GM18505 (cell line): Measurements from ENCODE around the gene TXLNA.

ENCODE experiments used
- ATAC-seq: cut with Tn5 transposase; IDR thresholded peaks from one replicate; pipeline ENCODE4 v1.9.1; 2021; ENCODE audit not compliant: unreplicated experiment
- POLR2A ChIP-seq: IDR thresholded peaks from 4 replicates; pipeline ENCODE4 v1.6.1; 2011; ENCODE audit warnings: borderline replicate concordance; ENCODE audit not compliant: insufficient read depth, insufficient read length; ENCODE audit errors: extremely low read depth

Gene TXLNA

GRCh38 chr1:32239337-32239736 is 59.9 kb downstream of the TXLNA start:
- TF ChIP-seq POLR2A: no peak
- ATAC-seq: no peak

GRCh38 chr1:32239790-32240139 is 60.3 kb downstream of the TXLNA start:
- TF ChIP-seq POLR2A: no peak
- no peak for ATAC-seq

- no peak for ATAC-seq
- TF ChIP-seq POLR2A: peak; percentile 20
These were observed 60.9 kb downstream of the TXLNA start for GRCh38 chr1:32240140-32240951.

DNA sequence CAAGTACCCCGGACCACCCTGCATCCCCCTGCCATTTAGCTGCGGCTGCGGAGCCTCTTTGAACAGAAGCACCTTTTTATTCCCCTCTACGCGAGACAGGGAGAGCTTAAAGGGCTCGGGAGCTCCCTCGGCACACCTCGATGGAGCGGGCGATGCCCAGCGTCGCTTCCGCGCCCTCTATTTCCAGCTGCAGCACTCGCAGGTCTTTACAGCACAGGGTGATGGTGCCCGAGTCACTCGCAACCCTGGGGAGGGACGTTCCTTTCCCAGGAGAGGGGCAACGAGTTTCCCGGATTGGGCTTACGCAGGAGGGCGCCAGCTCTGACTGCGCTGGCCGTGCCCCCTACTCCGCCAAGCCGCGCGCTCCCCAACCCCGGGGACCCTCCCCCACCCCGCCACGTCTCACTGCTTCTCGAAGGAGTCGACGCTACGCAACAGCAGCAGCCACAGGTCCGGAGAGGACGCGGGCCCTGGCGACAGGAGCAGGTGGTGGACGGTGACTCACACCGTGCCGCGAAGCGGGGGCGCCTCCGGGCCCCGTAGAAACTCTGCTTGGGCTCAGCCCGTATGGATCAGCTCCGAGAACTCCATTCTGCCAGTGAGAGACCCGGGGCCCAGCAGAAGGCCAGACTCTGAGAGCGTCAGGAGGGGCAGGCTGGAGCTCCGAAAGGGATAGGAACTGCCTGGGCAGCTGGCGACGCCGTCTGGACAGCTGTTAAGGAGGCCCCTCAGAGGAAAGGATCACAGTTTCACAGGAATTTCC is 61.7 kb downstream of the TXLNA start:
- ATAC-seq: no peak
- TF ChIP-seq POLR2A: no peak

- ATAC-seq: no peak
- TF ChIP-seq POLR2A: no peak
These were observed 62.9 kb downstream of the TXLNA start for GRCh38 chr1:32242341-32242851.

DNA sequence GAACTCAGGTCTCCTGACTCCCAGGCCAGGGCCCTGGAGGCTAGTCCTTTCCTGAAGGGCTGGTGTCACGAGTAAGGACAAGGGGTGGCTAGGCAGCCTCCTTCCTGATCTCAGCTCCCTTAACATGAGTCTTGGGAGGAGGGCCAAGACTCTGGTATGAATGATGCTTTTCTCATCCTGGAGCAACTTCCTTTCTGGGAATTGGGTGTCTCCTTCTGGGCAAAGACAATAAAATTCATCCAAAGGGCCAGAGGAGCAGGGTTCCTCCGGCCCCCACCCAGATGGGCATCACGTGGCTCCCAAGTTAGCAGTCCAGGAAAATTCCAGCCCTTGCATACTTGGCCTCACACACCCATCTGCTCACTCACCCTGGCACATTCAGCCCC is 67.4 kb downstream of the TXLNA start, which contains the start of gene FAM167B:
Gene FAM167B (plus strand): TSS at position 335 of the 386 bp plus-strand sequence. CDS start 200 bp downstream, outside the sequence.
- no peak for ATAC-seq
- TF ChIP-seq POLR2A: no peak

- TF ChIP-seq POLR2A: no peak
- ATAC-seq: no peak
These were observed 68.0 kb downstream of the TXLNA start for GRCh38 chr1:32247452-32247851.
